ENCODE data around the gene AHCYL1.

- TF ChIP-seq CTCF (IDR thresholded peaks at IDR 0.05; ENCODE audit: insufficient read depth, low read length) (no peak), GABPA (IDR thresholded peaks at IDR 0.05; ENCODE audit: low read depth) (no peak), REST (IDR thresholded peaks at IDR 0.05; ENCODE audit: insufficient replicate concordance, low read depth) (no peak), POLR2AphosphoS5 (IDR thresholded peaks at IDR 0.05; ENCODE audit: low read depth) (no peak), SPI1 (IDR thresholded peaks at IDR 0.05; ENCODE audit: borderline replicate concordance, low read depth) (no peak)
Observed at GRCh38 chr1:110065841-110066240, 81.3 kb downstream of the AHCYL1 start.
